Measurements from ENCODE around the gene GOLGA2.

GOLGA2 gene

GRCh38 chr9:128219831-128220230, 56.0 kb downstream of the GOLGA2 start:
- ATAC-seq = no peak
- Mint-ChIP-seq H3K27me3 (peaks cover 12% of the 10 kb centered on the region), H3K4me3 (no peak overlapping the region), H3K9me3 (no peaks in the 10 kb centered on the region), H3K27ac (no peak overlapping the region), H3K4me1 (peaks cover 13% of the 10 kb centered on the region), H3K36me3 (no peaks in the 10 kb centered on the region)

DNA sequence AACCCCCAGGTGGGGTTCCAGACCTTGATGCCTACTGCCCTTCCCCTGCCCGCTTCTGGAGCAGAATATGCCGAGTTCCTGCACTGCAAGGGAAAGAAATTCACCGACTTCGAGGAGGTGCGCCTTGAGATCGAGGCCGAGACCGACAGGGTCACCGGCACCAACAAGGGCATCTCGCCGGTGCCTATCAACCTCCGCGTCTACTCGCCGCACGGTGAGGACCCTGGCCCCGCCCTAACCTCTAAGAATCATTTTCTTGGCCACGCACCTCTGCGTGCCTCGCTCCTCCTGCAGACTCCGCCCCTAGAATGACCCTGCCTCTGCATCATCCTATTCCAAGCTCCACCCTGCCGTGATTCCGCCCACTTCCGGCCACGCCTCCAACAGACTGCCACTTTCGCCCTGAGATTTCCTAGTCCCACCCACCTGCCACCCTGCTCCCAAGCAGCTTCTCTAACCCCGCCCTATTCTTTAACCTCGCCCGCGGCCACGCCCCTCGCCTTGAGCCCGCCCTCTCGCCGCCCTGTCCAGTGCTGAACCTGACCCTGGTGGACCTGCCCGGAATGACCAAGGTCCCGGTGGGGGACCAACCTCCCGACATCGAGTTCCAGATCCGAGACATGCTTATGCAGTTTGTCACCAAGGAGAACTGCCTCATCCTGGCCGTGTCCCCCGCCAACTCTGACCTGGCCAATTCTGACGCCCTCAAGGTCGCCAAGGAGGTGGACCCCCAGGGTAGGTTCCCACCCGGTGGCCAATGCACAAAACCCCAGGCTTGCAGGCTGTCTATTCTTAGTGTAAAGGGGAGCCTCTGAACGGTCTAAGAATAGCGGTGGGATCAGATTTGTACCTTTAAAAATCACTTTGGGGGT, 57.1 kb downstream of the GOLGA2 start:
- Mint-ChIP-seq H3K9me3 (no peaks in the 10 kb centered on the region), H3K27ac (peak overlapping the region; percentile 67), H3K4me1 (peaks cover 13% of the 10 kb centered on the region), H3K4me3 (peak overlapping the region; percentile 71), H3K36me3 (no peaks in the 10 kb centered on the region), H3K27me3 (peaks cover 14% of the 10 kb centered on the region)
- peak; percentile 96 for ATAC-seq

GRCh38 chr9:128218172-128218517, 57.7 kb downstream of the GOLGA2 start:
- peaks cover 13% of the 10 kb centered on the region for H3K4me1 Mint-ChIP-seq
- peak overlapping the region; percentile 71 for H3K4me3 Mint-ChIP-seq

GRCh38 chr9:128216781-128217553, 58.8 kb downstream of the GOLGA2 start:
- H3K27me3 Mint-ChIP-seq = peaks cover 31% of the 10 kb centered on the region
- H3K9me3 Mint-ChIP-seq = no peaks in the 10 kb centered on the region
- no peak overlapping the region for H3K27ac Mint-ChIP-seq
- no peaks in the 10 kb centered on the region for H3K36me3 Mint-ChIP-seq
- ATAC-seq = no peak
- H3K4me1 Mint-ChIP-seq = peaks cover 13% of the 10 kb centered on the region
- no peak overlapping the region for H3K4me3 Mint-ChIP-seq

More at GRCh38 chr9:128218172-128218517, 57.7 kb downstream of the GOLGA2 start:
- H3K36me3 Mint-ChIP-seq = no peaks in the 10 kb centered on the region
- ATAC-seq = no peak
- H3K27ac Mint-ChIP-seq = peak overlapping the region; percentile 67
- H3K9me3 Mint-ChIP-seq = no peaks in the 10 kb centered on the region
- H3K27me3 Mint-ChIP-seq = peaks cover 21% of the 10 kb centered on the region

GRCh38 chr9:128215491-128216409, 60.1 kb downstream of the GOLGA2 start:
- H3K4me1 Mint-ChIP-seq = peaks cover 13% of the 10 kb centered on the region
- no peaks in the 10 kb centered on the region for H3K9me3 Mint-ChIP-seq
- no peak for ATAC-seq
- H3K4me3 Mint-ChIP-seq = no peak overlapping the region
- H3K27me3 Mint-ChIP-seq = peaks cover 44% of the 10 kb centered on the region
- no peak overlapping the region for H3K27ac Mint-ChIP-seq
- no peaks in the 10 kb centered on the region for H3K36me3 Mint-ChIP-seq

DNA sequence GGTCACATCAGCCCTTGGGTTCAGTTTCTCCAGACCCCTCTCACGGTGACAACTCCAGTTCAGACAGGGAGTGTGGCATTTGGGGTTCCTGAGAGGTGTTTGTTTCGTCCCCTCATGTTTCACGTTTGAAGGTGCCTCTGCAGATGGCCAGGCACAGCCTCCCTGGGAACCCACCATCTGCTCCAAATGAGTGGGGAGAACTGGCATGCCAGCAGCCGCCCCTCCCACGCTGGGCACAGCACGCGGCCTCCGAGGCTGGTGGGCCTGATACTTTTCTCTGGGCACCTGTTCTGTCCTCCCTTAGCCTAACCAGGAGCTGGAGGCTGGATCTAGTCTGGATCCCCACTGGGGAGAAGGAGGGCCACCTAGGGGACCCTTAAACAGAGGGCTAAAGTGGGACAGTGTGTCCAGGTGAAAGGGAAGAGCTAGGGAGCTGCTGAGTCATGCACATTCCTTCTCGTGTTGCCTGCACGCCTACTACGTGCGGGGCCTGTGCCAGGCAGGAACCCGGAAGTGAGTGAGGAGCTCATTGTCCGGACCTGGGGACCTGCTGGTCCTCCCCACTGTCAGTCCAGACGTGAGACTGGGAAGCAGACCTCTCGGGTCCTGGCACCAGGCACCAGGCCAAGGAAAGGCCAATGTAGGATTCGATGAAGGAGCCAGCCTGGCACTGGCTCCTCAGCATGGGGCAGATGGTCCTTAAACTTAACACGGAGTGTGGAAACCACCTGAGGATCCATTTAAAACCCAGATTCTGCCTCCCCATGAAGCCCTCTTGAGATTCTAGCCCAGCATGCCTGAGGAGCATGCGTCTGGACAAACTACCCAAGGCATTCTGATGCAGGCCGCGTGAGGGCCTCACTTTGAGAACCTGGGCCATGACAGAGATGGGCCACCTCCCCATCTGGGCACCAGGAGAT, 61.0 kb downstream of the GOLGA2 start:
- H3K27ac Mint-ChIP-seq = no peak overlapping the region
- no peaks in the 10 kb centered on the region for H3K9me3 Mint-ChIP-seq
- no peak for ATAC-seq
- H3K4me3 Mint-ChIP-seq = no peak overlapping the region
- H3K4me1 Mint-ChIP-seq = peaks cover 13% of the 10 kb centered on the region
- no peaks in the 10 kb centered on the region for H3K36me3 Mint-ChIP-seq
- peaks cover 44% of the 10 kb centered on the region for H3K27me3 Mint-ChIP-seq

GRCh38 chr9:128213746-128214497, 61.9 kb downstream of the GOLGA2 start:
- Mint-ChIP-seq H3K27ac (no peak overlapping the region), H3K4me1 (peaks cover 11% of the 10 kb centered on the region), H3K27me3 (peaks cover 45% of the 10 kb centered on the region), H3K36me3 (no peaks in the 10 kb centered on the region), H3K9me3 (no peaks in the 10 kb centered on the region), H3K4me3 (no peak overlapping the region)
- no peak for ATAC-seq

DNA sequence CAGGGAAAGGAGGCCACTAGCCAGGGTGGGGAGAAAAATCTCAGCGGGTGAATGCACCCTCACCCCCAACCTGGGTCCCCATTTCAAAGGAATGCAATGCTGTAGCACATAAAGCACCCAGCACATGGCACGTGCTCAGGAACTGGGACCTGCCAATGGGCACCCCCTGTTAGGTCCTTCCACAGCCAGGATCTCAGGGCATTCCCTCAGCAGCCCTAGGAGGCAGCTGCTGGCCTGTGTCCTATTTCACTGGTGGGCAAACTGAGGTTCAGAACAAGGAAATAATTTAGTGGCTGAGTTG, 63.9 kb downstream of the GOLGA2 start:
- Mint-ChIP-seq H3K27ac (no peak overlapping the region), H3K27me3 (peaks cover 59% of the 10 kb centered on the region), H3K4me3 (no peak overlapping the region), H3K4me1 (no peaks in the 10 kb centered on the region), H3K9me3 (no peaks in the 10 kb centered on the region), H3K36me3 (no peaks in the 10 kb centered on the region)
- ATAC-seq = no peak

GRCh38 chr9:128211186-128211980, 64.4 kb downstream of the GOLGA2 start:
- no peak overlapping the region for H3K4me3 Mint-ChIP-seq
- ATAC-seq = no peak
- H3K9me3 Mint-ChIP-seq = no peaks in the 10 kb centered on the region
- H3K27me3 Mint-ChIP-seq = peaks cover 59% of the 10 kb centered on the region
- no peaks in the 10 kb centered on the region for H3K36me3 Mint-ChIP-seq
- H3K27ac Mint-ChIP-seq = no peak overlapping the region
- no peaks in the 10 kb centered on the region for H3K4me1 Mint-ChIP-seq

GRCh38 chr9:128208946-128209669, 66.7 kb downstream of the GOLGA2 start:
- Mint-ChIP-seq H3K9me3 (no peaks in the 10 kb centered on the region), H3K27me3 (peaks cover 79% of the 10 kb centered on the region), H3K36me3 (no peaks in the 10 kb centered on the region), H3K27ac (no peak overlapping the region), H3K4me3 (no peak overlapping the region), H3K4me1 (peaks cover 5% of the 10 kb centered on the region)
- peak; percentile 15 for ATAC-seq

DNA sequence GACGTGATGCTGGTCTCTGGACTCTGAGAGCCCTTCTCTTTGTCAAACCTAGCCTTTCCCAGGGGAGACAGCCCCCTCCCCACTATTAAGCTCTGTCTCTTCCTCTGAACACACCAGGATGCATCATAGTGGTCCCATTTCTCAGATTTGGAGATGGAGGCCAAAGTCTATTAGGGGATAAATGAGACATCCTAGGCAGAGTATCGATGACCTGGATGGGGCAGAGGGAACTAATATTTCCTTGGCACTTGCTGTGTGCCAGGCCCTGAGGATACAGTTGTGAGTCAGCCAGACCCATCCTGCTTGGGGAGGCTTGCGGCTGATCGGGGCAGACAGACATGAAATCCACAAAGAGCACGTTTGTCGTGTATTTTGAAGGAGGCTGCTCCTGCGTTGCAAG, 67.4 kb downstream of the GOLGA2 start:
- Mint-ChIP-seq H3K36me3 (no peaks in the 10 kb centered on the region), H3K4me3 (no peak overlapping the region), H3K4me1 (peaks cover 8% of the 10 kb centered on the region), H3K9me3 (no peaks in the 10 kb centered on the region), H3K27ac (no peak overlapping the region), H3K27me3 (peaks cover 76% of the 10 kb centered on the region)
- no peak for ATAC-seq

- Mint-ChIP-seq H3K4me3 (no peak overlapping the region), H3K27me3 (peaks cover 65% of the 10 kb centered on the region), H3K9me3 (no peaks in the 10 kb centered on the region), H3K36me3 (no peaks in the 10 kb centered on the region), H3K4me1 (peaks cover 16% of the 10 kb centered on the region), H3K27ac (no peak overlapping the region)
- ATAC-seq = no peak
These were observed 68.6 kb downstream of the GOLGA2 start for GRCh38 chr9:128206916-128207910.
